Measurements from ENCODE around the gene SERINC4. TPM values are rescaled to one million over a fixed set of nuclear protein-coding genes. Genes with fewer than 3 reads are reported as not detected.

The SERINC4 gene
- polyA plus RNA-seq, 4 donors, result 0.24 to 0.45 (median 0.34) TPM; not detected in 1

- peaks cover 0 to 15% (median 0%) of the 10 kb centered on the region in 3 donors for H3K4me1 ChIP-seq (ENCODE audit: control insufficient read depth in 3 of 3, insufficient read depth in 2 of 3, low read depth in 1 of 3, low read length in 2 of 3)
- H3K27ac ChIP-seq (ENCODE audit: low read depth in 1 of 3, low read length in 2 of 3), result peak within 1 kb of the TSS; percentile 92 to 94 (median 93)
- peaks cover 0 to 21% (median 15%) of the 10 kb centered on the region in 3 donors for H3K36me3 ChIP-seq (ENCODE audit: control insufficient read depth in 3 of 3, insufficient read depth in 2 of 3, low read depth in 1 of 3, low read length in 3 of 3)
- H3K27me3 ChIP-seq (ENCODE audit: control insufficient read depth in 3 of 3, insufficient read depth in 3 of 3, low read length in 3 of 3), result no peaks in the 10 kb centered on the region
- DNase-seq, result peak; percentile 91 to 93
- 0 to 1% (median 1%) methylated on average over 31 to 41 of the region's 41 CpGs for WGBS, 3 donors
- peak within 1 kb of the TSS; percentile 73 to 84 (median 74) for H3K4me3 ChIP-seq (ENCODE audit: low read depth in 1 of 3, low read length in 3 of 3)
- FAIRE-seq, result no peak
- H3K9me3 ChIP-seq (ENCODE audit: control insufficient read depth in 2 of 2, insufficient read depth in 1 of 2, low read depth in 1 of 2, low read length in 1 of 2), result no peaks in the 10 kb centered on the region
Measured at GRCh38 chr15:43776718-43777266, 23.2 kb downstream of the SERINC4 start, which contains the start of gene ELL3. ELL3 (minus strand) TSS chr15:43776966; CDS start chr15:43776901, 65 bp downstream.

- no peak for FAIRE-seq
- Histone ChIP-seq H3K36me3 (ENCODE audit: control insufficient read depth in 3 of 3, insufficient read depth in 2 of 3, low read depth in 1 of 3, low read length in 3 of 3) (peaks cover 3 to 23% (median 17%) of the 10 kb centered on the region in 3 donors), H3K4me3 (ENCODE audit: low read depth in 1 of 3, low read length in 3 of 3) (peak overlapping the region; percentile 73 to 84 (median 74)), H3K9me3 (ENCODE audit: control insufficient read depth in 2 of 2, insufficient read depth in 1 of 2, low read depth in 1 of 2, low read length in 1 of 2) (no peaks in the 10 kb centered on the region), H3K27ac (ENCODE audit: low read depth in 1 of 3, low read length in 2 of 3) (peak overlapping the region; percentile 92 to 94 (median 93)), H3K4me1 (ENCODE audit: control insufficient read depth in 3 of 3, insufficient read depth in 2 of 3, low read depth in 1 of 3, low read length in 2 of 3) (peaks cover 0 to 15% (median 0%) of the 10 kb centered on the region in 3 donors), H3K27me3 (ENCODE audit: control insufficient read depth in 3 of 3, insufficient read depth in 3 of 3, low read length in 3 of 3) (no peaks in the 10 kb centered on the region)
- peak; percentile 37 to 72 for DNase-seq
- 5 to 24% (median 15%) methylated on average over 32 to 35 of the region's 35 CpGs for WGBS, 3 donors
Measured at GRCh38 chr15:43776101-43776717, 23.8 kb downstream of the SERINC4 start.

GRCh38 chr15:43775411-43775965 is 24.5 kb downstream of the SERINC4 start:
- no peaks in the 10 kb centered on the region for H3K27me3 ChIP-seq (ENCODE audit: control insufficient read depth in 3 of 3, insufficient read depth in 3 of 3, low read length in 3 of 3)
- H3K27ac ChIP-seq (ENCODE audit: low read depth in 1 of 3, low read length in 2 of 3), result peak overlapping the region; percentile 92 to 94 (median 93)
- DNase-seq (peak; percentile 95 to 99), FAIRE-seq (no peak)
- no peaks in the 10 kb centered on the region for H3K9me3 ChIP-seq (ENCODE audit: control insufficient read depth in 2 of 2, insufficient read depth in 1 of 2, low read depth in 1 of 2, low read length in 1 of 2)
- peaks cover 0 to 15% (median 0%) of the 10 kb centered on the region in 3 donors for H3K4me1 ChIP-seq (ENCODE audit: control insufficient read depth in 3 of 3, insufficient read depth in 2 of 3, low read depth in 1 of 3, low read length in 2 of 3)
- WGBS, 3 donors, result 33 to 75% (median 53%) methylated on average over 1 of the region's 1 CpG
- H3K36me3 ChIP-seq (ENCODE audit: control insufficient read depth in 3 of 3, insufficient read depth in 2 of 3, low read depth in 1 of 3, low read length in 3 of 3), result peaks cover 6 to 26% (median 17%) of the 10 kb centered on the region in 3 donors
- peak overlapping the region in 2 of 3 donors; percentile 74 to 84 for H3K4me3 ChIP-seq (ENCODE audit: low read depth in 1 of 3, low read length in 3 of 3)

GRCh38 chr15:43774062-43774461 is 26.0 kb downstream of the SERINC4 start:
- no peak for DNase-seq
- WGBS, 3 donors, result 67 to 73% (median 69%) methylated on average over 4 of the region's 4 CpGs
- Histone ChIP-seq H3K27ac (ENCODE audit: low read depth in 1 of 3, low read length in 2 of 3) (no peak overlapping the region), H3K36me3 (ENCODE audit: control insufficient read depth in 3 of 3, insufficient read depth in 2 of 3, low read depth in 1 of 3, low read length in 3 of 3) (peaks cover 10 to 31% (median 22%) of the 10 kb centered on the region in 3 donors), H3K27me3 (ENCODE audit: control insufficient read depth in 3 of 3, insufficient read depth in 3 of 3, low read length in 3 of 3) (no peaks in the 10 kb centered on the region), H3K4me1 (ENCODE audit: control insufficient read depth in 3 of 3, insufficient read depth in 2 of 3, low read depth in 1 of 3, low read length in 2 of 3) (peaks cover 0 to 15% (median 0%) of the 10 kb centered on the region in 3 donors), H3K9me3 (ENCODE audit: control insufficient read depth in 2 of 2, insufficient read depth in 1 of 2, low read depth in 1 of 2, low read length in 1 of 2) (no peaks in the 10 kb centered on the region), H3K4me3 (ENCODE audit: low read depth in 1 of 3, low read length in 3 of 3) (no peak overlapping the region)
- no peak for FAIRE-seq

- H3K36me3 ChIP-seq (ENCODE audit: control insufficient read depth in 3 of 3, insufficient read depth in 2 of 3, low read depth in 1 of 3, low read length in 3 of 3), result peaks cover 10 to 41% (median 31%) of the 10 kb centered on the region in 3 donors
- H3K27ac ChIP-seq (ENCODE audit: low read depth in 1 of 3, low read length in 2 of 3), result no peak overlapping the region
- no peak for FAIRE-seq
- H3K4me1 ChIP-seq (ENCODE audit: control insufficient read depth in 3 of 3, insufficient read depth in 2 of 3, low read depth in 1 of 3, low read length in 2 of 3), result peaks cover 0 to 13% (median 0%) of the 10 kb centered on the region in 3 donors
- no peaks in the 10 kb centered on the region for H3K9me3 ChIP-seq (ENCODE audit: control insufficient read depth in 2 of 2, insufficient read depth in 1 of 2, low read depth in 1 of 2, low read length in 1 of 2)
- H3K27me3 ChIP-seq (ENCODE audit: control insufficient read depth in 3 of 3, insufficient read depth in 3 of 3, low read length in 3 of 3), result no peaks in the 10 kb centered on the region
- no peak for DNase-seq
- H3K4me3 ChIP-seq (ENCODE audit: low read depth in 1 of 3, low read length in 3 of 3), result no peak overlapping the region
Measured at GRCh38 chr15:43772624-43773023, 27.4 kb downstream of the SERINC4 start.

- no peak overlapping the region for H3K4me3 ChIP-seq (ENCODE audit: low read depth in 1 of 3, low read length in 3 of 3)
- peaks cover 10 to 49% (median 33%) of the 10 kb centered on the region in 3 donors for H3K36me3 ChIP-seq (ENCODE audit: control insufficient read depth in 3 of 3, insufficient read depth in 2 of 3, low read depth in 1 of 3, low read length in 3 of 3)
- peak in 1 of 2 donors; percentile 63 for DNase-seq
- no peak for FAIRE-seq
- no peaks in the 10 kb centered on the region for H3K9me3 ChIP-seq (ENCODE audit: control insufficient read depth in 2 of 2, insufficient read depth in 1 of 2, low read depth in 1 of 2, low read length in 1 of 2)
- WGBS, 3 donors, result 42 to 50% (median 50%) methylated on average over 2 of the region's 2 CpGs
- H3K27ac ChIP-seq (ENCODE audit: low read depth in 1 of 3, low read length in 2 of 3), result peak overlapping the region in 1 of 3 donors; percentile 3
- peaks cover 0 to 11% (median 0%) of the 10 kb centered on the region in 3 donors for H3K4me1 ChIP-seq (ENCODE audit: control insufficient read depth in 3 of 3, insufficient read depth in 2 of 3, low read depth in 1 of 3, low read length in 2 of 3)
- H3K27me3 ChIP-seq (ENCODE audit: control insufficient read depth in 3 of 3, insufficient read depth in 3 of 3, low read length in 3 of 3), result no peaks in the 10 kb centered on the region
Measured at GRCh38 chr15:43771816-43772215, 28.2 kb downstream of the SERINC4 start.

GRCh38 chr15:43769584-43770228 is 30.3 kb downstream of the SERINC4 start:
- Histone ChIP-seq H3K9me3 (ENCODE audit: control insufficient read depth in 2 of 2, insufficient read depth in 1 of 2, low read depth in 1 of 2, low read length in 1 of 2) (no peaks in the 10 kb centered on the region), H3K36me3 (ENCODE audit: control insufficient read depth in 3 of 3, insufficient read depth in 2 of 3, low read depth in 1 of 3, low read length in 3 of 3) (peaks cover 20 to 49% (median 46%) of the 10 kb centered on the region in 3 donors), H3K27me3 (ENCODE audit: control insufficient read depth in 3 of 3, insufficient read depth in 3 of 3, low read length in 3 of 3) (no peaks in the 10 kb centered on the region), H3K4me1 (ENCODE audit: control insufficient read depth in 3 of 3, insufficient read depth in 2 of 3, low read depth in 1 of 3, low read length in 2 of 3) (peaks cover 0 to under 1% (median 0%) of the 10 kb centered on the region in 3 donors), H3K27ac (ENCODE audit: low read depth in 1 of 3, low read length in 2 of 3) (no peak overlapping the region), H3K4me3 (ENCODE audit: low read depth in 1 of 3, low read length in 3 of 3) (no peak overlapping the region)
- FAIRE-seq (no peak), DNase-seq (peak; percentile 45 to 67)
- 61 to 72% (median 65%) methylated on average over 5 of the region's 5 CpGs for WGBS, 3 donors

- H3K4me3 ChIP-seq (ENCODE audit: low read depth in 1 of 3, low read length in 3 of 3), result no peak overlapping the region
- H3K4me1 ChIP-seq (ENCODE audit: control insufficient read depth in 3 of 3, insufficient read depth in 2 of 3, low read depth in 1 of 3, low read length in 2 of 3), result no peaks in the 10 kb centered on the region
- no peaks in the 10 kb centered on the region for H3K9me3 ChIP-seq (ENCODE audit: control insufficient read depth in 2 of 2, insufficient read depth in 1 of 2, low read depth in 1 of 2, low read length in 1 of 2)
- H3K36me3 ChIP-seq (ENCODE audit: control insufficient read depth in 3 of 3, insufficient read depth in 2 of 3, low read depth in 1 of 3, low read length in 3 of 3), result peaks cover 16 to 55% (median 37%) of the 10 kb centered on the region in 3 donors
- no peak for FAIRE-seq
- DNase-seq, result no peak
- no peaks in the 10 kb centered on the region for H3K27me3 ChIP-seq (ENCODE audit: control insufficient read depth in 3 of 3, insufficient read depth in 3 of 3, low read length in 3 of 3)
- WGBS, 3 donors, result 74 to 78% (median 76%) methylated on average over 2 of the region's 2 CpGs
- H3K27ac ChIP-seq (ENCODE audit: low read depth in 1 of 3, low read length in 2 of 3), result no peak overlapping the region
Measured at GRCh38 chr15:43763819-43764446, 36.1 kb downstream of the SERINC4 start.
